ENCODE results near the gene RHCG.

GRCh38 chr15:89444241-89445225, 51.9 kb downstream of the RHCG start:
- TF ChIP-seq, protein P1, sequence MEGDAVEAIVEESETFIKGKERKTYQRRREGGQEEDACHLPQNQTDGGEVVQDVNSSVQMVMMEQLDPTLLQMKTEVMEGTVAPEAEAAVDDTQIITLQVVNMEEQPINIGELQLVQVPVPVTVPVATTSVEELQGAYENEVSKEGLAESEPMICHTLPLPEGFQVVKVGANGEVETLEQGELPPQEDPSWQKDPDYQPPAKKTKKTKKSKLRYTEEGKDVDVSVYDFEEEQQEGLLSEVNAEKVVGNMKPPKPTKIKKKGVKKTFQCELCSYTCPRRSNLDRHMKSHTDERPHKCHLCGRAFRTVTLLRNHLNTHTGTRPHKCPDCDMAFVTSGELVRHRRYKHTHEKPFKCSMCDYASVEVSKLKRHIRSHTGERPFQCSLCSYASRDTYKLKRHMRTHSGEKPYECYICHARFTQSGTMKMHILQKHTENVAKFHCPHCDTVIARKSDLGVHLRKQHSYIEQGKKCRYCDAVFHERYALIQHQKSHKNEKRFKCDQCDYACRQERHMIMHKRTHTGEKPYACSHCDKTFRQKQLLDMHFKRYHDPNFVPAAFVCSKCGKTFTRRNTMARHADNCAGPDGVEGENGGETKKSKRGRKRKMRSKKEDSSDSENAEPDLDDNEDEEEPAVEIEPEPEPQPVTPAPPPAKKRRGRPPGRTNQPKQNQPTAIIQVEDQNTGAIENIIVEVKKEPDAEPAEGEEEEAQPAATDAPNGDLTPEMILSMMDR (conservative IDR thresholded peaks at IDR 0.05; ENCODE audit: low read depth, low read length) = no peak
- TF ChIP-seq EZH2 (IDR thresholded peaks at IDR 0.05; ENCODE audit: low read length, unreplicated experiment) (no peak), EZH2phosphoT487 (IDR thresholded peaks at IDR 0.05; ENCODE audit: borderline replicate concordance, low read length) (no peak)
